Epithelial cell of esophagus (primary cell): ENCODE measurements around the gene BTBD7.
"Not testable (repeated sequence)": the region's sequence is repeated elsewhere in the genome, so short reads cannot be mapped to it uniquely, and the experiment has no call there.

Experiments
- DNase-seq: peaks from one replicate; pipeline ENCODE4 v3.0.0; 2010; ENCODE audit warnings: low read depth
- H3K4me3 ChIP-seq: 2 replicates; pipeline ENCODE4 v1.5.1; 2011; ENCODE audit warnings: mild to moderate bottlenecking, low read length, control low read depth
- CTCF ChIP-seq: IDR thresholded peaks from 2 replicates; pipeline ENCODE4 v1.5.1; 2011; ENCODE audit warnings: low read depth, mild to moderate bottlenecking, low read length, control low read depth, inconsistent platforms; ENCODE audit not compliant: insufficient read depth; ENCODE audit errors: missing control alignments

BTBD7 gene

GRCh38 chr14:93234798-93235197 lies 98.0 kb downstream of the BTBD7 start:
- peak; percentile 96 for DNase-seq
- no peak for TF ChIP-seq CTCF
- H3K4me3 ChIP-seq = no peak overlapping the region

GRCh38 chr14:93233078-93233477 lies 99.8 kb downstream of the BTBD7 start:
- not testable (repeated sequence) for H3K4me3 ChIP-seq, DNase-seq

- no peak for TF ChIP-seq CTCF
- DNase-seq = no peak
- no peak overlapping the region for H3K4me3 ChIP-seq
Measured at GRCh38 chr14:93232159-93232558, 100.7 kb downstream of the BTBD7 start.

GRCh38 chr14:93231129-93231979 lies 101.5 kb downstream of the BTBD7 start:
- peak overlapping the region; percentile 53 for H3K4me3 ChIP-seq

GRCh38 chr14:93230539-93230938 lies 102.3 kb downstream of the BTBD7 start:
- no peak for DNase-seq

More at GRCh38 chr14:93231129-93231979, 101.5 kb downstream of the BTBD7 start:
- DNase-seq = peak; percentile 50
- no peak for TF ChIP-seq CTCF

GRCh38 chr14:93228550-93228949 lies 104.3 kb downstream of the BTBD7 start:
- no peak overlapping the region for H3K4me3 ChIP-seq
- no peak for DNase-seq
- TF ChIP-seq CTCF = no peak

More at GRCh38 chr14:93230539-93230938, 102.3 kb downstream of the BTBD7 start:
- H3K4me3 ChIP-seq = no peak overlapping the region
- no peak for TF ChIP-seq CTCF

- DNase-seq = no peak
- H3K4me3 ChIP-seq = no peak overlapping the region
- no peak for TF ChIP-seq CTCF
Measured at GRCh38 chr14:93223565-93223964, 109.3 kb downstream of the BTBD7 start.
